ENCODE results near the gene CREM.

DNA sequence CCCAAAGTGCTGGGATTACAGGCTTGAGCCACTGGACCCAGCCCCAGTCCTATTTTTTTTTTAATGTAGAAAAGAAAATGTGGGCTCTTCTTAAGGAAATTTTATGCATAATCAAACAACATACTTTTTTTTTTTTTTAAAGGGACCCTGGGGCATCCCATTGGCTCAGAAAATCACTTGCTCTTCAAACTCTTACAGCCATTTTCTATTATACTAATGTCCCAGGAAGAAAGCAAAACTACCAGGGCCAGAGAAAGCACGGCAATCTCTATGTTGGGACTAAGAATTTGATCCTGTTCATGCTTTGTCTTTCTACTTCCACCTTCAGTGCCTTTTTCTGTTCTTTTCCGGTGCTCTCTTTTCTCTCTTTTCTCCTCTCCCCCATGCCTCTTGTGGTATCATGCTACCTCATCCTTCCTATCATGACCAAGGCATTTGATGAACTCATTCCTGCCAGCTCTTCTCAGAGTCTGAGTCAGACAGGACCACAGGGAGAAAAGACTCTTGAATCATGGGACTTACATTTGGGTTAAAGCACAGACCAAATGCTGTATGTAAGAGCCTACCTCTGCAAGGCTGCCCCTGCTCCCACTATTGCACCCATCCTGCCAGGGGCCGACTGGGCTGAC lies 133.2 kb downstream of the CREM start:
- TF ChIP-seq CTCF (conservative IDR thresholded peaks at IDR 0.05; ENCODE audit: low read length): no peak
- no peak for TF ChIP-seq EZH2phosphoT487 (IDR thresholded peaks at IDR 0.05; ENCODE audit: borderline replicate concordance, low read depth, low read length)
